ENCODE results near the gene MINDY2. TPM values are rescaled to one million over a fixed set of nuclear protein-coding genes. Genes with fewer than 3 reads are reported as not detected.

The MINDY2 gene
- total RNA-seq, 1 donor: 19.9 TPM

GRCh38 chr15:58742022-58742813 is 28.9 kb upstream of the MINDY2 start:
- H3K4me3 ChIP-seq (ENCODE audit: insufficient read depth, low read length): no peak overlapping the region
- H3K9me3 ChIP-seq (ENCODE audit: low read depth, low read length): no peaks in the 10 kb centered on the region
- H3K27me3 ChIP-seq (ENCODE audit: insufficient read depth, low read length): no peaks in the 10 kb centered on the region
- peak; percentile 17 for DNase-seq (ENCODE audit: insufficient read length, low spot score, missing footprints)
- H3K27ac ChIP-seq (ENCODE audit: low read depth, low read length): peak overlapping the region; percentile 45
- H3K4me2 ChIP-seq (ENCODE audit: insufficient read depth, low read length): peak overlapping the region; percentile 22
- peaks cover 32% of the 10 kb centered on the region for H4K20me1 ChIP-seq (ENCODE audit: insufficient read depth, low read length)
- peaks cover 19% of the 10 kb centered on the region for H3K4me1 ChIP-seq (ENCODE audit: insufficient read depth, low read length)
- no peaks in the 10 kb centered on the region for H3K36me3 ChIP-seq (ENCODE audit: insufficient read depth, low read length)
- H3K79me2 ChIP-seq (ENCODE audit: insufficient read depth, low read length): peaks cover 94% of the 10 kb centered on the region
- no peak overlapping the region for H2AFZ ChIP-seq (ENCODE audit: low read length)
- TF ChIP-seq CTCF (IDR thresholded peaks at IDR 0.05; ENCODE audit: extremely low read depth, low read depth, low read length): no peak

GRCh38 chr15:58742819-58743502 is 28.1 kb upstream of the MINDY2 start:
- no peak overlapping the region for H3K4me2 ChIP-seq (ENCODE audit: insufficient read depth, low read length)
- no peak overlapping the region for H3K4me3 ChIP-seq (ENCODE audit: insufficient read depth, low read length)
- H4K20me1 ChIP-seq (ENCODE audit: insufficient read depth, low read length): peaks cover 25% of the 10 kb centered on the region
- no peaks in the 10 kb centered on the region for H3K9me3 ChIP-seq (ENCODE audit: low read depth, low read length)
- H3K27ac ChIP-seq (ENCODE audit: low read depth, low read length): peak overlapping the region; percentile 42
- no peak overlapping the region for H2AFZ ChIP-seq (ENCODE audit: low read length)
- H3K4me1 ChIP-seq (ENCODE audit: insufficient read depth, low read length): peaks cover 24% of the 10 kb centered on the region
- peaks cover 94% of the 10 kb centered on the region for H3K79me2 ChIP-seq (ENCODE audit: insufficient read depth, low read length)
- no peaks in the 10 kb centered on the region for H3K36me3 ChIP-seq (ENCODE audit: insufficient read depth, low read length)
- TF ChIP-seq CTCF (IDR thresholded peaks at IDR 0.05; ENCODE audit: extremely low read depth, low read depth, low read length): no peak
- no peak for DNase-seq (ENCODE audit: insufficient read length, low spot score, missing footprints)
- H3K27me3 ChIP-seq (ENCODE audit: insufficient read depth, low read length): no peaks in the 10 kb centered on the region

GRCh38 chr15:58746174-58746573 is 24.9 kb upstream of the MINDY2 start:
- no peaks in the 10 kb centered on the region for H3K9me3 ChIP-seq (ENCODE audit: low read depth, low read length)
- no peak for TF ChIP-seq CTCF (IDR thresholded peaks at IDR 0.05; ENCODE audit: extremely low read depth, low read depth, low read length)
- H2AFZ ChIP-seq (ENCODE audit: low read length): no peak overlapping the region
- peaks cover 21% of the 10 kb centered on the region for H3K4me1 ChIP-seq (ENCODE audit: insufficient read depth, low read length)
- peaks cover 23% of the 10 kb centered on the region for H4K20me1 ChIP-seq (ENCODE audit: insufficient read depth, low read length)
- no peak overlapping the region for H3K27ac ChIP-seq (ENCODE audit: low read depth, low read length)
- no peak overlapping the region for H3K4me2 ChIP-seq (ENCODE audit: insufficient read depth, low read length)
- peak; percentile 5 for DNase-seq (ENCODE audit: insufficient read length, low spot score, missing footprints)
- H3K27me3 ChIP-seq (ENCODE audit: insufficient read depth, low read length): no peaks in the 10 kb centered on the region
- H3K79me2 ChIP-seq (ENCODE audit: insufficient read depth, low read length): peaks cover 78% of the 10 kb centered on the region
- H3K36me3 ChIP-seq (ENCODE audit: insufficient read depth, low read length): no peaks in the 10 kb centered on the region
- H3K4me3 ChIP-seq (ENCODE audit: insufficient read depth, low read length): no peak overlapping the region
